Myocyte (in vitro differentiated cells): Measurements from ENCODE around the gene DOCK10. TPM values are rescaled to one million over a fixed set of nuclear protein-coding genes. Genes with fewer than 3 reads are reported as not detected.
A peak's percentile ranks its signal among the peaks of the same experiment; 100 is the strongest.

ENCODE experiments used
- DNase-seq: peaks from one replicate; pipeline ENCODE4 v3.0.0-alpha.2; 2012; ENCODE audit warnings: low read depth
- total RNA-seq: library from RNA; depleted of rRNA; stranded (reverse); fragments of >200 nt; gene quantifications from 2 replicates; pipeline ENCODE4 v1.2.3, GENCODE V29; 2014

The DOCK10 gene
- total RNA-seq, 1 donor from 2014 or later = 16.5 TPM

- DNase-seq = no peak
These were observed 195.6 kb downstream of the DOCK10 start for GRCh38 chr2:224846686-224847085.

GRCh38 chr2:224846161-224846560 lies 196.1 kb downstream of the DOCK10 start:
- DNase-seq = no peak

- DNase-seq = peak; percentile 60
These were observed 199.1 kb downstream of the DOCK10 start for GRCh38 chr2:224843141-224843540.

GRCh38 chr2:224841910-224842309 lies 200.4 kb downstream of the DOCK10 start:
- no peak for DNase-seq

- peak; percentile 78 for DNase-seq
These were observed 203.9 kb downstream of the DOCK10 start for GRCh38 chr2:224838335-224838734.

GRCh38 chr2:224837558-224837957 lies 204.7 kb downstream of the DOCK10 start:
- DNase-seq = peak; percentile 94

GRCh38 chr2:224837066-224837465 lies 205.2 kb downstream of the DOCK10 start:
- DNase-seq = peak; percentile 30

- DNase-seq = no peak
These were observed 206.0 kb downstream of the DOCK10 start for GRCh38 chr2:224836263-224836662.

- DNase-seq = no peak
These were observed 206.9 kb downstream of the DOCK10 start for GRCh38 chr2:224835405-224835804.

- no peak for DNase-seq
These were observed 208.3 kb downstream of the DOCK10 start for GRCh38 chr2:224833986-224834385.

GRCh38 chr2:224832207-224832606 lies 210.1 kb downstream of the DOCK10 start:
- no peak for DNase-seq

GRCh38 chr2:224831530-224831929 lies 210.7 kb downstream of the DOCK10 start:
- DNase-seq = no peak

GRCh38 chr2:224820283-224820991 lies 221.8 kb downstream of the DOCK10 start:
- DNase-seq = no peak

- no peak for DNase-seq
These were observed 223.2 kb downstream of the DOCK10 start for GRCh38 chr2:224819075-224819474.

GRCh38 chr2:224817676-224818075 lies 224.6 kb downstream of the DOCK10 start:
- DNase-seq = no peak

GRCh38 chr2:224816816-224817215 lies 225.5 kb downstream of the DOCK10 start:
- DNase-seq = peak; percentile 40

- DNase-seq = no peak
These were observed 228.7 kb downstream of the DOCK10 start for GRCh38 chr2:224813578-224813977.

- DNase-seq = peak; percentile 22
These were observed 234.9 kb downstream of the DOCK10 start for GRCh38 chr2:224807153-224807964.

GRCh38 chr2:224803930-224804329 lies 238.3 kb downstream of the DOCK10 start:
- DNase-seq = no peak

- peak; percentile 8 for DNase-seq
These were observed 239.9 kb downstream of the DOCK10 start for GRCh38 chr2:224802407-224802806.

GRCh38 chr2:224801360-224801759 lies 240.9 kb downstream of the DOCK10 start:
- DNase-seq = no peak

GRCh38 chr2:224799691-224800090 lies 242.6 kb downstream of the DOCK10 start:
- DNase-seq = no peak

GRCh38 chr2:224798180-224798579 lies 244.1 kb downstream of the DOCK10 start:
- no peak for DNase-seq
